NCI-H524 treated with DMSO at 0.1 percent for 48 hours (cell line): ENCODE measurements around the gene PDE4C.

Source experiments
- DNase-seq: peaks from one replicate; lab custom pipeline; 2025; lab: John Stamatoyannopoulos, UW

PDE4C gene

DNA sequence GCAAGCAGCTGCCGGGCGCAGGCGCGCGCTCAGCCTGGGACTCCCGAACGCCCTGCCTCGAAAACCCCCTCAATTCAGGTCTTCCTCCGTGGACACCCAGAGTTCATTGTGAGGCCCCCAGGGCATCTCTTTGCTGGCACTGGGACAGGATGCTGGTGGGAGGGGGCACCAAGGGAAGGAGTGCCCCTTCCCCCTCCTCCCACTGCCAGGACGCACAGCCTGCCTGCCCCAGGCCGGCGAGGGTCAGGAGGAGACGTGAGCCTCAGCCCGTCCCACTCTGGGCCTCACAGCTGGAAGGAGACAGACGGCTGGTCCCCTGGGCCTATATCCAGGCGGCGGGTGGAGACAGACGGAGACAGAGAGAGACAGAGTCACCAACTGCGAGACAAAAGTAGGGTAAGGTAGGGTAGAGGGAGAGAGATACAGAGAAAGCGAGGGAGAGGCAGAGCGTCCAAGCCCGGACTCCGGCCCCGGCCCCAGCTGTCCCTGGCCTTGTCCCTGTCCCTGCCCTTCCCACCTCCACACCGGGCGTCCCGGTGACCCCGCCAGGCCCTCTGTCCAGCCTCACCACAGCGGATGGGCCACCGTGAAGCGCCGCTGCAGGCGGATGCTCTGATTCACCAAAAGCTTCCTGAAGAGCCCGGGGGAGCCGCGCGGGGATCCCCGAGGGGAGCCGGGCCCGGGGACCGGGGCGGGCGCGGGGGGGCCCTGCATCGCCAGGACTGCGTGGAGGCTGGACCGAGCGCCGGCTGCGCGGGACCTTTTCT lies at the start of gene PDE4C:
TSS of gene PDE4C (minus strand) at position 737 of the 767 bp plus-strand sequence. CDS start at position 714, 23 bp downstream.
- peak; percentile 35 for DNase-seq

DNA sequence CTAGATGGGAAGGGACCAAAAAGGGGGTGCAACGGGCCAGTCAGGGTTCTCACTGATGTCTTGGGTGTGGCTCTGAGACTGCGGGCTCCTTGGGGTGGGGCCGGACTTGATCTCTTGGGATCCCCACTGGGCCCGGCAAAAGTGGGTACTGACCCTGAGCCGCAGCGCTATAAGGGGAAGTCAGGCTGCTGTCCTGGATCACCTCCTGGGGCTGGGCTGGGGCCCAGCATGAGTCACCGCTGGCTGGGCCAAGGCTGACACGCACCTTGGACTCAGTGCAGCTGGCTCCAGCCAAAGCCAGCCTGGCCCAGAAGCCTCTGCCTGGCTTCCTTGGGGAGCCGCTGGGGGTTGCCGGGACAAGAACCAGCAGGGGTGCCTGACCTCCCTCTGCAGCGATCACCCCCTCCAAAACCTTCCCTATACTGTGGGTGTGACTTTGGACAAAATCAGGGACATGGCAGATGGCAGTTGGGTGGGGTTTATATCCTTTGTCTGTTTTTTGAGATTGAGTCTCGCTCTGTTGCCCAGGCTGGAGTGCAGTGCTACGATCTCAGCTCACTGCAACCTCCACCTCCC lies 48.6 kb upstream of the PDE4C start:
- DNase-seq = no peak

DNA sequence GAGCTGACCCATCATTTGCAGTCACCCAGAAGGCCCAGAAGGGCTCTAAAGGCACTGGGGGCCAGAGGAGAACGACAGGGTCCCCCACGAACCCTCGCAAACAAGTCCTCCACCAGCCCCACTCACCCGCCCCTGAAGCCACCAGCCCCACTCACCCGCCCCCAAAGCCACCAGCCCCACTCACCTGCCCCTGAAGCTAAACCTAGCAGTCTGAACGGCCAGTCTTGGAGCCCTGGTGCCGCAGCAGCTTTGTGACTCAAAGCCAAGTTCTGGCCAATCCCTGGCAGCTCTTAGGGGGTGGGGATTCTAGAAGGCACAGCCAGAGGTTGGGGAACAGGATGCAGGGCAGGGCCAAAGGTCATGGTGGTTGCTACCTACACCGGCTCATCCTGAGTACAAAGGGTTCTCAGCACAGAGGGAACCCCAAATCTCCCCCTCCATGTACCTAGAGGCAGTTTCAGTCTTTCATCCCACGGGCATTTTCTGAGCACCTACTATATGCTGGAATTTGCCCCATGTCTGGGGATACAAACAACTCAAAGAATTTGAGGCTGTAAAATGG lies 48.1 kb upstream of the PDE4C start, which contains the start of gene IQCN:
TSS of gene IQCN (minus strand) at position 234 of the 562 bp plus-strand sequence. CDS start 4,974 bp downstream, outside the sequence.
- no peak for DNase-seq

DNA sequence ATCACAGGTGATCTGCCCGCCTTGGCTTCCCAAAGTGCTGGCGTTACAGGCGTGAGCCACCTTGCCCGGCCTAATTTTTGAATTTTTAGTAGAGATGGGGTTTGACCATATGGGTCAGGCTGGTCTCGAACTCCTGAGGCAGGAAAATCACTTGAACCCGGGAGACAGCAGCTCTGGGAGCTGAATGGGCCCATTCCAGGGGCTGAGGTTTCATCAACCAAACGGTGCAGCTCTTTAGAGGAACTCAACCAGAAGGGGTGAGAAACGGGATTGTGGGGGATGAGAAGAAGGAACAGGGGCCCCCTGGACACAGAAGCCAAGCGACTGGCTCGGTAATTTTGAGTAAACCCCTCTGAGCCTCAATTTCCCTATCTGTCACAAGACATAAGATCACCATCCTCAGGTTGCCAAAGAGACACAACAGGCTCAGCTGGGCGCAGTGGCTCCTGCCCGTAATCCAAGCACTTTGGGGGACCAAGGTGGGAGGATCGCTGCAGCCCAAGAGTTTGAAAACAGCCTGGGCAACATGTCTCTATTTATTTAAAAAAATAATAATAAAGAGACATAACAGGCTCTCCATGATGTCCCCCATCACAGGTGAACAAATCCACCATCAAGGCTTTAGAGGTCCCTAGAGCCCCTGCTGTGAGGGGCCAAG lies 47.5 kb upstream of the PDE4C start:
- DNase-seq = no peak

DNA sequence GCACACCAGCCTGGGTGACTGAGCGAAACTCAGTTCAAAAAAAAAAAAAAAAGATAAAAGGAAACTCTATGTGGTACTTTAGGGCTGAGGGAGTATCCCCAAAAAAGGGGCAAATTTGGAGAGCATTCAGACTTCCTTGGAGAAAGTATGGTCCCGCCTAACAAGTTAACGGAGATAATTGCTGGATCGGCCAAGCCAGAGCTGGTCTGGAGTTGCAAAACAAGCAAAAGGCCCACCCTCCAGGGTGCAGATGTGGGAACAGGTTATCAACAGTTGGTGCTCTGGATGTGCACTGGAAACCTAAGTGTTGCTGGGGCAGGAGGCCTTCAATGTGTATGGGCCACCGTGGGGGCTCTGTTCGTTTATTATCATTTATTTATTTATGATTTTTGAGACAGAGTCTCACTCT lies 45.2 kb upstream of the PDE4C start:
- no peak for DNase-seq

DNA sequence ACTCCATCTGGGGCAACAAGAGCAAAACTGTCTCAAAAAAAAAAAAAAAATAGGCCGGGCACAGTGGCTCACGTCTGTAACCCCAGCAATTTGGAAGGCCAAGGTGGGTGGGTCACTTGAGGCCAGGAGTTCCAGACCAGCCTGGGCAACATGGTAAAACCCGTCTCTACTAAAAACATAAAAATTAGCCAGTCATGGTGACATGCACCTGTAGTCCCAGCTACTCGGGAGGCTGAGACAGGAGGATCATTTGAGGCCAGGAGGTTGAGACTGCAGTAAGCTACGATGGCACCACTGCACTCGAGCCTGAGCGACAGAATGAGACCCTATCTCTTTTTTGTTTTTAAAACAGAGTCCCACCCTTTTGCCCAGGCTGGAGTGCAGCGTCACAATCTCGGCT lies 44.1 kb upstream of the PDE4C start:
- no peak for DNase-seq

DNA sequence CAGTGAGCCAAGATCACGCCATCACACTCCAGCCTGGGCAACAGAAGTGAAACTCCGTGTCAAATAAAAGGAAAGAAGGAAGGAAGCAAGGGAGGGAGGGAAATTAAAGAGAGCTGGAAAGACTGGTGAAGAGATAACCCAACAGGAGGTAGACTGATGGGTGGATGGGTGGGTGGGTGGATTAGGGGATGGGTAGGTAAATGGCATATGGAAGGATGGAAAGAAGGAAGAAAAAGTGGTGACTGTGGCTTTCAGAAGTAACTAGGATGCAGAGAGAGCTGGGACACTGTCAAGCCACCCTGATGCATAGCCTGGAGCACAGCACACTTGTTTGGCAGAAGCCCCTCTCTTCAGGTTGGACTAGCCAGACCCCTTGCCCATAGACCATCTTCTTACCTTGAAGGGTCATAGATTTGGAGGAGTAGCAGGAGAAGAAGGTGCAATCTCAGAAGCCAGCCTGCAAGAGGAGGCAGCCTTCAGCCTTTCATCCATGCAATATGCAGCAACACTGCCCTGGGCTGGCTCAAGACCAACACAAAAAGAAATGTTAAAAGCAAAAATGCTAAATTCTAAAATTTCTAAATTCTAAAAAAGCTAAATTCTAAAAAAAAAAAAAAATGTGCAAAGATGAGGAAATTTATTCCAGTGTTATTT lies 43.0 kb upstream of the PDE4C start:
- no peak for DNase-seq

DNA sequence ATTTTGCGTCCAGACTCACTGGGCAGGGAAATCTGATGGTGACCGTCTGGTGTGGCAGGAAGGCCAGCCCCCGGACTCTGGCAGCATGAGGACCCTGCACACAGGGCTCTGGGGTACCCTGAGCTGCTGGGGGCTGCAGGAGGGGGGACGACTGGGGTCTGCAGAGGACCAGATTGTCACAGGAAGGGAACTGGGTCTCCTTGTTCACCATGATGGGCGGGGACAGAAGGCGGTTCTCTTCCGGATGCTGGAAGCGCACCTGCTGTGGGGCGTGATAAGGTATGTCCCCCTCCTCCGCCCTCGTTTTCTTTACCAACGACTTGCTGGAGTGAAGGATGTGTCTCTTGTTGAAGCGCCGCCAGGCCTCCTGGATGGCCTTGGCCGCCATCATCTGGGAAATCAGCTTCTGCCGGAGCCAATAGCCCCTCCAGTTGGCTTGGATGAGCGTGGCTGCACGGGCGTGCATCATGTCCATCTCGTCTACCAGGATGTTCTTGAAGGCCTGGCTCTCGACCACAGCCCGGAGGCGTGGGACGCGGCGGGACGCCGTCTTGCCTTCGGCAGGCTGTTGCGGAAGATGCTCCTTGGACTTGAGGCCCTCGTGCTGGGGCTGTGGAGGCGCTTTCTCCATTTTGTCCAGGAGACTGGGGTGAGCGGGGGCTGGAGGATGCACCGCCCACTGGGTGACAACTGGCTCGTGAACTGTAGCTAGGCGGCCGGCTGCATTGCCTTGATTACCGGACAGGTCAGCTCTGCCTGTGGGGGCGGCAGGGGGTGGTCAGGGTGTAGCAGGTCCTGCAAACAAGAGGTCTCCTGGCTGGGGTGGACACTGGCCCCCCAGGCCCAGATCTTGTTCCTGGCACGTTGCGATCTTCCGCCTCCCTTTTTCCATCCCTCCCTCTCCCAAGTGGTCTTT lies 40.8 kb upstream of the PDE4C start:
- DNase-seq = no peak

DNA sequence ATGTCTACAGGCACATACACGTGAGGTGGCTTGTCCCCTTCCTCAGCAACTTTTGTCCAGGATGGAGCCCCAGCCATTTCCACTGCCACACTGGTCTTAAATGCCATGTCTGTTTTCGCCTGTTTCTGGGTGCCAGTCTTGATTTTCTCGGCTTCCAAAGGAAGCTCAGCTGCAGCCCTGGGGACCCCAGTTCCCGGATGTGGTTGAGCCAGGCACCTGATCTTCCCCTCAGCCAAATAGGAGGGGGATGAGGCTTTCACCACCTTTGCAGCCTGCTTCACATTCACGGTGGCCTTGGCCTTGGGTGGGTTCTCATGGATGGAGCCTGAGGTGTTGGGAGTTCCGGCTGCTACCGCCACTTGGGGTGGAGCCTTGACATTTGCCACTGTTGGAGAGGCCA lies 39.3 kb upstream of the PDE4C start:
- DNase-seq = no peak

DNA sequence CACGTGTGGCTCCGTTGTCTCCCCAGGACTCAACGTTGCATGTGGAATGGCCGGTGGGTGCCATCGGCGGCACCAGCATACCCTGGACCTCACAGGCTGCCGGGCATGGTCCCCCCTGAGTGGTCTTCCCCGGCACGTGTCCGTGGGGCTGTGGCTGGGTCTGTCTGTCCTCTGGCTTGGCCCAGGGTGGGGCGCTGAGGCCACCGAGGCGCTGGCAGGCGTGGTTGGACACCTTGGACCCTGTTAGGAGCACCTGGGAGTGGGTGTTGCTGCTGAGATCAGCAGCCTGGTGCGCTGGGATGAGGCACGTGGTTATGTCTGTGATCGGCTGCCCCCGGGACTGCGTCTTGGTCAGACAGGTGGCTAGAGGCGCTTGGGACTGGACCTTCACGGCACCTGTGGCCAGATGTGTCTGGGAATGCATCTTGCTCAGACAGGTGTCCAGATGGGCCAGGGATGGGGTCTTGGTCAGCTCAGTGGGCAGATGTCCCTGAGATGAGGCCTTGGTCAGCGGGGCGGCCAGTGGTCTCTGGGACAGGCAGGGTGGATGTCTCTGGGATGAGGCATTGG lies 38.8 kb upstream of the PDE4C start:
- DNase-seq = no peak

DNA sequence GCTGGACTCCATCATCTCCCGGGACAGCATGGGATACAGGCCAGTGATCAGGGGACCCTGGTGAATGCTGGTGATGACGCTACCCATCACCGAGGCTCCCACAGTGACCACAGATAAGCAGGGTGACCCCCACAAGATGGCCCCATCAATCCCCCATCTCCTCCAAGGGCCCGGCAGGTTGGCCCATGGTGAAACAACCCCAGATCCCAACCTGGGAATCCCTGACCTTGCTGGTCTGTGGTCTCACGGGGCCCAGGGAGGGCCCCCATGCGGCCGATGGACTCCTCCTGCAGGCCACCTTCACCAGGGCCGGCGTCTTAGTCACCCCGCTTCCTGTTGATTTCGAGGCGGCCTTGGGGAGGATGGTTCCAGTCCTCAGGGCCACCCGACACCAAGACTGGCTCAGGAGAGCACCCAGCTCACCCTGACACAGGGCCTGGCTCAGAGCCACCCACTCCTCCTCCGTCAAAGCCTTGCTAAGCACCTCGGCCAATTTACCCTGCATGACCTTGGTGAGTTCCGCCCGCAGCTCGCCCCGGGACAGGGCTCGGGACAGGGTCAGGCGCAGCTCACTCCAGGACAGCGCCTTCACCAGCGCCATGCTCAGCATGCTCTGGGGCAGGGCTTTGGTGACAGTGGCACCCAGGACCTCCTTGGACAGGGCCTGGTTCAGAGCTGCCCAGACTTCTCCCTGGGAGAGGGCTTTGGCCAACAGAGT lies 38.1 kb upstream of the PDE4C start:
- no peak for DNase-seq

DNA sequence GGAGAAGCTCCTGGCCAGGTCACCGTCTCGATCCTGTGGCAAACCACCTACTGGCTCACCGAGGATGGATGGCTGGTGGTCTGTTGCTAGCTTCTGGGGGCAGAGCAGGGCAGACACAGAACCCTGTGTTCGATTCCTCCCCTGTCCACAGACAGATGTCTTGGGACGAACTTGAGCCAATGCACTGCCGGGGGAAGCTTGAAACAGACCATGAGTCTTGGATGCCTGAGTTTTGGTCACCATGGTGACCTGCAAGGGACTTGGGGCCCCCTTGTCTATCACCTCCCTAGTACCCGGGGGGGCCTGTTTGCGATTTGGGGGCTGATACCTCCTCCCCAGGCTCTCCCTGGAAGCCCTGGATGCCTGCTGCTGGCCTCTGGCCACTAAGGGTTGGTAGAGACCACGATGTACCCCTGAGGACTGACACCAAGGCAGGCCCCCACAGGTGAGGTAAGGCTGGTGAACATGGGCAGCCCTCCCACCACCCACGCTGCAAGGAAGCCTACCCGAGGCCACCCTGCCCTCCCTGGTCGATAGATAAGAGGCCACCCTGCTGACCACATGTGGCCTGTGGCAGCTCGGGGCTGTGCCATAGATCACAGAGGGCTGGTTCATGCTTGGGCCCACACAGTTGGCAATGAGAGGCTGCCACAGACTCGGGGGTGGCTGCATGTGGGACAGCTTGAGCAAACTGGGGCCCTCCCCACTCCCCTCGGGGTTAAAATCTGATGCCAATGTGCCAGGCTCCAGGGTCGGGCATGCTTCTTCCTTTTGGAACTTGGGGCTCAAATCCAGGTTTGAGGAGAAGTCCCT lies 37.3 kb upstream of the PDE4C start:
- DNase-seq = no peak

DNA sequence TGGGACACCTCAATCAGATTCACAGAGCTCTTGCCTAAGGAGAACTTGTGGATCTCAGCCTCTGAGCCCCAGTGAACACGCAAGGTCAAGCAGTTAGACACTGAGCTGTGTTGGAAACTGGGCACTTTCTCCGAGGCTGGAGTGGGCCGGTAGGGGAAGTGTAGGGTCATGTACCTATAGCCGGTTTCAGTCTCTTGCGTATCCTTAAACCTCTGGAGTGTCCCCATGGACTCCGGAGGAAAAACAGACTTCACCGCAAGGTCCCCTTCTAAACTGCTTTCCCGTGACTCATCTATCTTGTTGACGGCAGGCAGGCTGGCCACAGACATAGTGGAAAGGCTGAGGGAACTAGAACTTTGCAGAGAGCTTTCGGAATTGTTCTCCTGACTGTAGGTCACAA lies 36.7 kb upstream of the PDE4C start:
- DNase-seq = no peak

DNA sequence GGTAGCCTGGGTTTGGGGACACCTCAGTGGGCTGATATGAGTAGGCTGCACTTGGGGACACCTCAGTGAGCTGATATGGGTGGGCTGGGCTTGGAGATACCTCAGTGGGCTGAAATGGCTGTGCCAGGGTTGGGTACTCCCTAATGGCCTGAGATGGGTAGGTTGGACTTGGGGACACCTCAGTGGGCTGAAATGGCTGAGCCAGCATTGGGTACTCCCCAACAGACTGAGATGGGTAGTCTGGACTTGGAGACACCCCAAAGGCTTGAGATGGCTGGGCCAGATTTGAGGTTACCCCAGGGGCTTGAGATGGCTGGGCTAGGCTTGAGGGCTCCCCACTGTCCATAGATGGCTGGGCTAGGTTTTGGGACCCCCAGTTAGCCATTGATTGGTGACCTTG lies 35.9 kb upstream of the PDE4C start:
- DNase-seq = no peak

DNA sequence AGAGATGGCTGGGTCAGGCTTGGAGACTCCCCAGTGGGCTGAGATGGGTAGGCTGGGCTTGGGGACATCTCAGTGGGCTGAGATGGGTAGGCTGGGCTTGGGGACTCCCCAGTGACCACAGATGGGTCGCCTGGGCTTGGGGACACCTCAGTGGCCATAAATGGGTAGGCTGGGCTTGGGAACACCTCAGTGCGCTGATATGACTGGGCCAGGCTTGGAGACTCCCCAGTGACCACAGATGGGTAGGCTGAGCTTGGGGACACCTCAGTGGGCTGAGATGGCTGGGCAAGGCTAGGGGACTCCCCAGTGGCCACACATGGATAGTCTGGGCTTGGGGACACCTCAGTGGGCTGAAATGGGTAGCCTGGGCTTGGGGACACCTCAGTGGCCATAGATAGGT lies 35.2 kb upstream of the PDE4C start:
- no peak for DNase-seq

DNA sequence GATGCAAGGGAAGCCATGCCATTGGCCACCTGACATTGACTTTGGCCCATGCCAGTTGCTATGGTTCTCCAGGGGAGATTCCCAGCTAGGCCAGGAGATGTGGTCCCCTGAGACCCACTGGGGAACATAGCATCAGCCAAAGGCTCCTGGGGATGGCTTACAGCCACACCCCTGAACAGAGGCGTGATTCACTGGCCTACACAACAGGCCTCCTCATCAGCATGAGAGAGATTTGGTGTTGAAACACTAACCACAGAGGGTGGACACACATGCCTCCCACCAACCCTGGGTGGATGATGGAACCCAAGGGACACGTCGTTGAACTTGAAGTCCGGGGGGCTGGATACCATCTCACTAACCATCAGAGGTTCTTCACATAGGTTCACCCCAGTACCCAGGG lies 33.7 kb upstream of the PDE4C start:
- DNase-seq = no peak

DNA sequence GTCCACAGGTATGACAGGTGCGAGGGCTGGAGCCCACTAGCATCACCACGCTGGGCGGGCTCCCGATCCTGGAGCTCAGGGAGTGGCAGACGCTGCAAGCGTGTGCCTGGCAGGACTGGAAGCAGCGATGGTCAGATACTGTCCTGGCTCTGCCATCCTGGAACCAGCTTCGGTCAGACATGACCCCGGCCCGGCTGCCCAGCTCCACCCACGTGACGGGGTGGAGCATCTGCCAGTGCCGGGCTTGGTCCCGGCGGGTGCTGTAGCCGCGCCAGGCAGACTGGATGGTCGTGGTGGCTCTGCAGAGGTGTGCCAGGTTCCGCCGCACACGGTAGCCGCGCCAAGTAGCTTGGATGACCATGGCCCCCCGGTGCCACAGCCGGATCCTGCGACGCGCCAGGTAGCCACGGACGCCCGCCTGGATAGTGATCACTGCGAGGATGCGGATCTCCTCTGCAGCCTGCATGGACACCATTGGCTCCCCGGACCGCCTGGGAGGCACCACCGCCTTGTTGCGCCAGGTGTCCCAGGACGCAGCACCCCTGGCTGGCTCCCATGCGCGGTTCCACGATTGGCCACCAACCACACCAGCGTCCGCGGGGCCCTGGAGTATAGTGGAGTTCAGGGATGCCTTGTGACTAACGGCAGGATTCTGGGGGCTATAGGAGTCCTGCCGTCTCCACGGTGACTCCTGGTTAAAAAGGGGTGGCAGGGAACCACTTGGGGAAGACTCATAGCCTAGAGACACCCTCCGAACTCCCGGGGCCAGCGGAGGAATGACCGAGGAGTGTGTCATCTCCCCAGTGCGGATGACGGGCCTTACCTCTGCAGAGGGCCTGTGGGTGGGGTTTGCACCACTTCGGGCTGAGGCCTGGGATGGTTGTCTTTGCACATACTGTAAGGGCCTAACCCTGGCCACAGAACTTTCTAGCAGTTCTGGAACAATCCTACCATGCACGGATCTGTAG lies 31.5 kb upstream of the PDE4C start:
- no peak for DNase-seq
